WTC11 (cell line): ENCODE data around the gene PRKRA.

Experiments
- ATF1 ChIP-seq: sonication (generic); formaldehyde crosslinking; IDR thresholded peaks from 2 replicates; pipeline ENCODE4 v1.8.1; 2023; ENCODE audit warnings: mild to moderate bottlenecking, moderate library complexity, missing genetic modification reagents
- CDX4 ChIP-seq: fragments of 250-450 bp; sonication (Bioruptor Pico); IDR thresholded peaks from 2 replicates; pipeline ENCODE4 v1.9.0; 2021; ENCODE audit warnings: moderate library complexity, mild to moderate bottlenecking, inconsistent platforms, borderline replicate concordance
- TP53 ChIP-seq: sonication (generic); formaldehyde crosslinking; IDR thresholded peaks from 2 replicates; pipeline ENCODE4 v1.8.1; 2023; ENCODE audit warnings: mild to moderate bottlenecking, missing genetic modification reagents
- TF ChIP-seq, protein P1 (sequence below): fragments of 200-600 bp; IDR thresholded peaks from 2 replicates; pipeline ENCODE4 v1.8.0; 2022; ENCODE audit warnings: antibody characterized with exemption

DNA sequence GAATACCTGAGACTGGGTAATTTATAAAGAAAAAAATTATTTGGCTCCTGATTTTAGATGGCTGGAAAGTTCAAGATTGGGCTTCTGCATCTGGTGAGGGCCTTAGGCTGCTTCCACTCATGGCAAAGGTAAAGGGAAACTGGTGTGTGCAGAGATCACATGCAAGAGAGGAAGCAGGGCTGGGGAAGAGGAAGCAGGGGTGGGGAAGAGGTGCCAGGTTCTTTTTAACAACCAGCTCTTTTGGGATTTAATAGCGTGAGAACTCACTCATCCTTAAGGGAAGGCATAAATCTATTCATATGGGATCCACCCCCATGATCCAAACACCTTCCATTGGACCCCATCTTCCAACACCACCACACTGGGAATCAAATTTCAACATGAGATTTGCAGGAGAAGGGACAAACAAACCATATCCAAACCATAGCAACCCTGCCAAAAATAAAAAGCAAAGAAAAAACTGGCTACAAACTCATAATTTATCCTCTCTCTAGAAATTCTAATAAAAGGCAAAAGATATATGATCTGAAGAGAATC, 30.4 kb downstream of the PRKRA start:
- TF ChIP-seq, protein P1, sequence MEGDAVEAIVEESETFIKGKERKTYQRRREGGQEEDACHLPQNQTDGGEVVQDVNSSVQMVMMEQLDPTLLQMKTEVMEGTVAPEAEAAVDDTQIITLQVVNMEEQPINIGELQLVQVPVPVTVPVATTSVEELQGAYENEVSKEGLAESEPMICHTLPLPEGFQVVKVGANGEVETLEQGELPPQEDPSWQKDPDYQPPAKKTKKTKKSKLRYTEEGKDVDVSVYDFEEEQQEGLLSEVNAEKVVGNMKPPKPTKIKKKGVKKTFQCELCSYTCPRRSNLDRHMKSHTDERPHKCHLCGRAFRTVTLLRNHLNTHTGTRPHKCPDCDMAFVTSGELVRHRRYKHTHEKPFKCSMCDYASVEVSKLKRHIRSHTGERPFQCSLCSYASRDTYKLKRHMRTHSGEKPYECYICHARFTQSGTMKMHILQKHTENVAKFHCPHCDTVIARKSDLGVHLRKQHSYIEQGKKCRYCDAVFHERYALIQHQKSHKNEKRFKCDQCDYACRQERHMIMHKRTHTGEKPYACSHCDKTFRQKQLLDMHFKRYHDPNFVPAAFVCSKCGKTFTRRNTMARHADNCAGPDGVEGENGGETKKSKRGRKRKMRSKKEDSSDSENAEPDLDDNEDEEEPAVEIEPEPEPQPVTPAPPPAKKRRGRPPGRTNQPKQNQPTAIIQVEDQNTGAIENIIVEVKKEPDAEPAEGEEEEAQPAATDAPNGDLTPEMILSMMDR = no peak
- TF ChIP-seq CDX4 (CRISPR knock-in tag) = no peak
- no peak for TF ChIP-seq ATF1 (CRISPR knock-in tag)
- TF ChIP-seq TP53 (CRISPR knock-in tag) = no peak
